Measurements from ENCODE around the gene TPPP2.
"Not testable (repeated sequence)": the region's sequence is repeated elsewhere in the genome, so short reads cannot be mapped to it uniquely, and the experiment has no call there.

Gene TPPP2

GRCh38 chr14:21039585-21040369, 9.8 kb downstream of the TPPP2 start:
- peak; percentile 30 for DNase-seq

GRCh38 chr14:21040370-21040925, 10.4 kb downstream of the TPPP2 start:
- DNase-seq: no peak

- DNase-seq: not testable (repeated sequence)
Observed at GRCh38 chr14:21040941-21041340, 10.9 kb downstream of the TPPP2 start.

GRCh38 chr14:21041676-21042433, 11.8 kb downstream of the TPPP2 start, which contains the start of gene RNASE7:
Gene RNASE7 (plus strand): TSS chr14:21042362. CDS start chr14:21042993, 631 bp downstream.
- no peak for DNase-seq

GRCh38 chr14:21042918-21043317, 12.9 kb downstream of the TPPP2 start:
- DNase-seq: no peak

- no peak for DNase-seq
Observed at GRCh38 chr14:21043387-21043973, 13.5 kb downstream of the TPPP2 start.

- no peak for DNase-seq
Observed at GRCh38 chr14:21043974-21044618, 14.1 kb downstream of the TPPP2 start.

- DNase-seq: no peak
Observed at GRCh38 chr14:21047378-21047781, 17.4 kb downstream of the TPPP2 start.

- no peak for DNase-seq
Observed at GRCh38 chr14:21048638-21049037, 18.6 kb downstream of the TPPP2 start.

GRCh38 chr14:21049271-21049673, 19.3 kb downstream of the TPPP2 start:
- DNase-seq: no peak

- no peak for DNase-seq
Observed at GRCh38 chr14:21050597-21050996, 20.6 kb downstream of the TPPP2 start.

GRCh38 chr14:21053184-21054122, 23.4 kb downstream of the TPPP2 start:
- DNase-seq: no peak

- no peak for DNase-seq
Observed at GRCh38 chr14:21054123-21054767, 24.2 kb downstream of the TPPP2 start.

GRCh38 chr14:21054768-21055145, 24.7 kb downstream of the TPPP2 start:
- DNase-seq: no peak

- DNase-seq: no peak
Observed at GRCh38 chr14:21055432-21056117, 25.6 kb downstream of the TPPP2 start.

- DNase-seq: no peak
Observed at GRCh38 chr14:21056520-21057163, 26.6 kb downstream of the TPPP2 start.

GRCh38 chr14:21057803-21058675, 28.0 kb downstream of the TPPP2 start, which contains the start of gene RNASE8:
Gene RNASE8 (plus strand): TSS chr14:21057822. CDS start chr14:21057893, 71 bp downstream.
- no peak for DNase-seq

- no peak for DNase-seq
Observed at GRCh38 chr14:21058903-21059302, 28.9 kb downstream of the TPPP2 start.

All from activated CD4-positive, alpha-beta T cell treated with anti-CD3 and anti-CD28 coated beads, Interleukin-2, Interleukin-6, amounts not matched to agents 100 ng/mL and 50 ng/mL, durations not matched to agents 16 hours and 8 hours (primary cell).